ENCODE results near the gene BRICD5. TPM values are rescaled to one million over a fixed set of nuclear protein-coding genes. Genes with fewer than 3 reads are reported as not detected.

Gene BRICD5
- total and polyA plus RNA-seq, 2 of the 13 experiments (the other 11 are each of a cell fraction or from before 2014, with no cell fraction given), result 1.6 to 5.8 TPM

- TF ChIP-seq ZNF747 (CRISPR knock-in tag; IDR thresholded peaks at IDR 0.05; ENCODE audit: borderline replicate concordance) (no peak), ZNF547 (CRISPR knock-in tag; IDR thresholded peaks at IDR 0.05) (no peak), ZNF639 (CRISPR knock-in tag; conservative IDR thresholded peaks at IDR 0.05) (no peak), RBFOX2 (IDR thresholded peaks at IDR 0.05; ENCODE audit: low read depth, low read length) (peak; percentile 5; the same call in 1 of the 2 replicates), ZNF550 (CRISPR knock-in tag; IDR thresholded peaks at IDR 0.05; ENCODE audit: borderline replicate concordance) (no peak), HOXD1 (CRISPR knock-in tag; IDR thresholded peaks at IDR 0.05) (no peak), ZNF12 (CRISPR knock-in tag; IDR thresholded peaks at IDR 0.05) (peak; percentile 62; the same call in 1 of the 2 replicates), ZEB1 (IDR thresholded peaks at IDR 0.05; ENCODE audit: insufficient replicate concordance, low read depth) (no peak), ZNF180 (CRISPR knock-in tag; IDR thresholded peaks at IDR 0.05; ENCODE audit: borderline replicate concordance, low read depth) (no peak), MLXIP (CRISPR knock-in tag; IDR thresholded peaks at IDR 0.05; ENCODE audit: borderline replicate concordance) (no peak), ZNF772 (CRISPR knock-in tag; IDR thresholded peaks at IDR 0.05) (no peak), SKI (IDR thresholded peaks at IDR 0.05; ENCODE audit: partially characterized antibody) (no peak), ZFYVE20 (CRISPR knock-in tag; IDR thresholded peaks at IDR 0.05; ENCODE audit: borderline replicate concordance, low read depth) (no peak), GABPA (IDR thresholded peaks at IDR 0.05; ENCODE audit: low read depth, low read length) (no peak), GABPA (CRISPR knock-in tag; IDR thresholded peaks at IDR 0.05; ENCODE audit: low read depth) (no peak)
- TF ChIP-seq, protein P1, sequence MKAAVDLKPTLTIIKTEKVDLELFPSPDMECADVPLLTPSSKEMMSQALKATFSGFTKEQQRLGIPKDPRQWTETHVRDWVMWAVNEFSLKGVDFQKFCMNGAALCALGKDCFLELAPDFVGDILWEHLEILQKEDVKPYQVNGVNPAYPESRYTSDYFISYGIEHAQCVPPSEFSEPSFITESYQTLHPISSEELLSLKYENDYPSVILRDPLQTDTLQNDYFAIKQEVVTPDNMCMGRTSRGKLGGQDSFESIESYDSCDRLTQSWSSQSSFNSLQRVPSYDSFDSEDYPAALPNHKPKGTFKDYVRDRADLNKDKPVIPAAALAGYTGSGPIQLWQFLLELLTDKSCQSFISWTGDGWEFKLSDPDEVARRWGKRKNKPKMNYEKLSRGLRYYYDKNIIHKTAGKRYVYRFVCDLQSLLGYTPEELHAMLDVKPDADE (CRISPR knock-in tag; IDR thresholded peaks at IDR 0.05), result no peak
Measured at GRCh38 chr16:2244926-2245795, 34.5 kb upstream of the BRICD5 start (continued).
